ENCODE results near the gene VWA3B.
"Not testable (repeated sequence)": the region's sequence is repeated elsewhere in the genome, so short reads cannot be mapped to it uniquely, and the experiment has no call there.

VWA3B gene

DNA sequence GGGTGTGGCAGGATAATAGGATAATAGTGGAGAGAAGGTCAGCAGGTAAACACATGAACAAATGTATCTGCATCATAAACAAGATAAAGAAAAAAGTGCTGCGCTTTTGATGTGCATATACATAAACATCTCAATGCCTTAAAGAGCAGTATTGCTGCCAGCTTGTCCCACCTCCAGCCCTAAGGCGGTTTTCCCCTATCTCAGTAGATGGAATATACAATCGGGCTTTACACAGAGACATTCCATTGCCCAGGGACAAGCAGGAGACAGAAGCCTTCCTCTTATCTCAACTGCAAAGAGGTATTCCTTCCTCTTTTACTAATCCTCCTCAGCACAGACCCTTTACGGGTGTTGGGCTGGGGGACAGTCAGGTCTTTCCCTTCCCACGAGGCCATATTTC lies 43.1 kb downstream of the VWA3B start:
- not testable (repeated sequence) for DNase-seq (ENCODE audit: low read depth)

DNA sequence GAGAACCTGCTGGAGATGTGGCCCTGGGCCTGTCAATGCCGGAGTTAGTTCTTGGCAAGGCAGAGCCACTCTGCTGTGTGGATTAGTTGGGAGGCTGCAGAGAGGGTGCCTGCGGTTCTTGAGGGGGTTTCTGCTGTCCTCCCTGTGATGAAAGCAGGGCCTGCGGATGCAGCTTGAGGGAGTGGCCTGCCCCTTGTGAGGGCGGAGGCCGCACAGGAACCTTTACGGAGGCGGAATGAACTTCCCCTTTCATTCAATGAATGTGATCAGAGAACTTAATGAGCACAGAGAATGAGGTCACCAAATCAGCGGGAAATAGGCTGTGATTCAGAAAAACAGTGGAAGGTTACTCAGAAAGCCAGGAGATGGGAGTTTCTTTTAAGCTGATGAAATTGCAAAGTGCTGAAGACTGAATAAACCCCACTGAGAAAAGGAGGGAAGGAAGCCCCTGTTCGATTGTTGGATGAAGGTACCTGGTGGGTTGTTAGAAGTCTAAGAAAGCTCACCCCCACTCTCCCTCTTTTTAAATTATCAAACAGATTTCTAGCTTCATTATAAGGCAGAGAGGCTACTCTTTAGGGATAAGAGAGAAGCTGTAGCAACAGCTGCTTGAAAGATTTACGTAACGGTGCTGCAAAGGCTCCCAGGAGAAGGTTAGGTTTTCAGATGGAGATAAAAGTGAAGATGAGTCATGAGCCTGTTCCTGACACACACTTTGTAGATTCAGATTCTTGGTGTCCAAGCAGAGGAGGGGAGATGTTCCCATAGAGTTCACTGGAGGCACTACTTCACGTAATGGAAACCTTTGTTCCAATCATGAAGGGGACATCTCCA lies 47.4 kb downstream of the VWA3B start:
- DNase-seq (ENCODE audit: low read depth) = no peak

DNA sequence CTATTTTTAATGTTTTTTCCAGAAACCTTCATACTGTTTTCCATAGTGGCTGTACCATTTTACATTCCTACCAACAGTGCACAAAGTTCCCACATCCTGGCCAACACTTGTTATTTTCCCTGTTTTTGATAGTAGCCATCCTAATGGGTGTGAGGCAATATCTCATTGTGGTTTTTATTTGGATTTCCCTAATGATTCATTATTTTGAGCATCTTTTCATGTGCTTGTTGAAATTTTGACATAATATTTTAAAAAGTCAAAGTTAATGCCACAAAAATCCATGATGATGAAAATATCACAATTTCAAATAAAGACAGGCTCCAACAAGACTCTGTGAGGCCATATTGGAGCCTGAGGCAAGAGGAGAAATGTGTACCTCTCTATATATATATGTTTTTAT lies 50.2 kb downstream of the VWA3B start:
- no peak for DNase-seq (ENCODE audit: low read depth)

DNA sequence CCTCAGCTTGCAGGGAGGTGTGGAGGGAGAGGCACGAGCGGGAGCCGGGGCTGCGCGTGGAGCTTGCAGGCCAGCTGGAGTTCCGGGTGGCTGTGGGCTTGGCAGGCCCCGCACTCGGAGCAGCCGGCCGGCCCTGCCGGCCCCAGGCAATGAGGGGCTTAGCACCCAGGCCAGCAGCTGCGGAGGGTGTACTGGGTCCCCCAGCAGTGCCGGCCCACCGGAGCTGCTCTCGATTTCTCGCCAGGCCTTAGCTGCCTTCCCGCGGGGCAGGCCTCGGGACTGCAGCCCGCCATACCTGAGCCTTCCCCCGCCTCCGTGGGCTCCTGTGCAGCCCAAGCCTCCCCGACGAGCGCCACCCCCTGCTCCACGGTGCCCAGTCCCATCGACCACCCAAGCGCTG lies 52.0 kb downstream of the VWA3B start:
- DNase-seq (ENCODE audit: low read depth) = not testable (repeated sequence)

DNA sequence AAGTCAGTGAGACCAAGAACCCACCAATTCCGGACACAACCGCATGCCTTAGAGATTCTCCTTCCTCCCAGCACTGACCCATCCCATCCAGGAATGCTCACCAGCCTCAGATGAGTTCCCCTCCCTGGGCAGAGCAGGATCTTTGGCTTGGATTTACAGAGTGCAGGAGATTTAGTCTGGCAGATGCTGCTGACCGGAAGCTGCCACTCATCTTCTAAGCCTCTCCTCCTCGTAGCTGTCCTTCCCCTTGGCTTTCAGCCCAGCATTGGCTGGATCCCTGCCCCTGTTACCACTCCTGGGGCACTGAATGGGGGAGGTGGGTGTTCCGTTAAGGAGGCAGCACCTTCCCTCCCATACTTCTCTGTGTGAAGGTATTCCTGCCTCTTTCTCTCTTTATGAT lies 53.2 kb downstream of the VWA3B start:
- DNase-seq (ENCODE audit: low read depth) = no peak

DNA sequence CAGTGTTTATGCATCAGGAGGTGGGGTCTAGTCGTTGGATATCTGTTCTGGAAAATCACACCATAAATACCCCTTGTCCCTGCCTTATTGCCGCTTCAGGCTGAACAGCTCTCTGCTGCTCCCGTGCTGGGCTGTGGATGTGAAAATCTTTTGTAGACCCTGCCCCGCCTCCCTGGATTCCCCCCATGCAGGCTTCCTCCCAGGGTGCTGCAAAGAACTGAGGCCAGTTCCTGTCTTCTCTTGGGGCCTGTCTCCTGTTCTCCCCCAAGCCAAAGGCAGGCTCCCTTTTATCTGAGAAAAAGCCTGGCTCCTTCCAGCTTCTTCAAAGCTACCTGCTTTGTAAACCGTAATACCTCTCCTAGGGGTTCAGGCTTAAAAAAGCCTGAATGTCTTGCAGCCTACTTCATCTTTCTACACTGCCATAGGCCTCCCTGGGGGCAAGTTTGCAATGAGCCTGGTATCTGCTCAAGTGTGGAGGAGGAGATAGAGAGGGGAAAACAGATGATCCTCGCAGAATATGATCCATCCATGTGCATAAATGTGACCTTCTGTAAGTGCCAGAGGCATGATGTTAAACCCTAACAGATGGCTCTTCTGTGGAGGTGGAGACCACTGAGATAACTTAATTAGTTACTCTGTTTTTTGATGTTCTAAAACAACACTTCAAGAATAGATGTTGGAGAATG lies 55.3 kb downstream of the VWA3B start:
- no peak for DNase-seq (ENCODE audit: low read depth)

DNA sequence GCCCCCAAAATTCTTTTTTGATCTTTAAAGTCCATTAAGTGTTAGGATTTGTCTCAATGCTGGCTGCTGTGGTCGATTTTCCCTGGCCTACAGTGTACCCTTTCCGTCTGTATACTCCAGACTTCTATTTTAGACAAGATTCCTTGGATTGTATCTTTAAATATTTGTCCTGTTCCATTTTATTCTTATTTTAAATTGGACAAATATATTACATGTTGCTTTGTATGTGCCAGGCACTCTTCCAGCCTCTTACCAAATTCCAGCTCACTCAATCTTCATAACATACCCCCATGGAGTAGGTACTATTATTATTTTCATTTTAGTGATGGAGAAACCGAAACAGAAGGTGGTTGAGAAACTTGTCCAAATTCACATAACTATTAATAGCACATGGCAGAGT lies 58.1 kb downstream of the VWA3B start:
- no peak for DNase-seq (ENCODE audit: low read depth)

DNA sequence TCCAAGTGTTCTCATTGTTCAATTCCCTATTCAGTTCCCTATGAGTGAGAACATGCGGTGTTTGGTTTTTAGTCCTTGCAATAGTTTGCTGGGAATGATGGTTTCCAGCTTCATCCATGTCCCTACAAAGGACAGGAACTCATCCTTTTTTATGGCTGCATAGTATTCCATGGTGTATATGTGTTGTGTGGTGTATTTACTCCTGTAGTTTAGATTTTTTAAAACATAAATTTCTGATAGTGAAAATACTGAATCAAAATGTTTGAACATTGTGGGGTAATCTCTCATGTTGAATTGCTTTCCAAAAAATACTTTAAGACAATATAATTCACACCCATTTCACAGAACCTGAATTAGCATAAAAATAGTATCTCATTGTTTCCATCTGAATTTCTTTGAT lies 60.9 kb downstream of the VWA3B start:
- not testable (repeated sequence) for DNase-seq (ENCODE audit: low read depth)

DNA sequence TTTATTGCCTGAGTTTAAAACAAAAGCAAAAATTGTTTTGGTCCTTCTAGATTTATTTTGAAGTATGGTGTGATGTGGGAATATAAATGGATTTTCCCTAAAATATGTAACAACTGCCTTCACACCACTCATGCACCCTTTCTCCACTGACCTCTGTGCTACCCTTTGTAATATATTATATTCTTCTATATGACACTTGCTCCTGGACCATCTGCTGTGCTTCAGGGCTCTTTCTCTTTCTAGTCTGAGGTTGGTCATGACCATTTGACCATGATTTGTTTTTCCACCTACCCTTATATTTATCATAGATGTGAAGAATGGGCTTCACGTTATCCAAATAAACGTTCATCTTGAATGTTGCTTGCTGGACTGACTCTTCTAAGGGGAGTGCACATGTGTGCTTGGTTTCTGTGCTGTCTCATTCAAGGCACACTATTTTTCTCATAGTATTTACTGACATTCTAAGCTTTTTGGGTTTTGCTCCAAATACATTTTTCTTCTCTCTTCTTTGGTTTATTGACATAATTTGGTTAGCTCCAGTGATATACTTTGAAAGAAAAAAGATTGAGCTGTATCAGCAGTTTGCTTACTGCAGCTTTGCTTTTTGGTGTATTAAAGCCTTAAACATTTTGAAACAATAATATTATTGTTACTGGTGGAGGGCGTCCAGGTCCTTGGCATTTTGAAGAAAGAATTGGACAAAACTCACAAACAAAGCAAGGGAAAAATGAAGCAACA lies 61.8 kb downstream of the VWA3B start:
- no peak for DNase-seq (ENCODE audit: low read depth)

DNA sequence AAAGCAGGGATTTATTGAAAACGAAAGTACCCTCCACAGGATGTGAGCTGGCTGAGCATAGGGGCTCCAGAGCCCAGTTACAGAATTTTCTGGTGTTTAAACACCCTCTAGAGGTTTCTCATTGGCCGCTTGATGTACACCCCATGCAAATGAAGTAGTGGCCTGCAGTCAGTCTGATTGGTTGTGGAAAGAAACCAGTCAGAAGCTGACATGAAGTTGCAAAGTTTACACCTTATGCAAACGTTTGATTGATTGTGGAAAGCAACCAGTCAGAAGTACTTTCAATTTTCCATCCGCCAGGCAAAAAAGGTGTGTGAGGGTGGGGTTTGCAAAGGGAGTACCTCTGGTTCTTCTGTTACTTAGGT lies 62.3 kb downstream of the VWA3B start:
- DNase-seq (ENCODE audit: low read depth) = no peak

DNA sequence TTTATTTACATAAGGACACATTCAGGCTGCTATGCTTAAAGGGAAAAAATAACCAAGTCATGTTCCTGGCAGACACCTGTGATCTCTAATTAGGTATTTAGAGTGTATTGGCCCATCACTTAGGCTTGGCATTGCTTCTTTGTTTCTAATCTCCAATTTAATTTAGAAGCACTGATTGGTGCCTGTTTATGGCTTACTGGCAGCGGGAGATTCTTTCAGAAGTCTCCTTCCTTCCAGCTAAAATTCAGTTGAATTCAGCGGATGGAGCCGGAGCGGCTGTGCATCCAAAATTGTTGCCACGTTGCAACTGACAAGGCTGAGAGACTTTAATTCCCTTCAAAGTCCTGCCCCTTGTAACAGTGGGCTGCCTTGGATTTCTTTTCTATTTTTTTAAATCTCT lies 66.5 kb downstream of the VWA3B start:
- no peak for DNase-seq (ENCODE audit: low read depth)

DNA sequence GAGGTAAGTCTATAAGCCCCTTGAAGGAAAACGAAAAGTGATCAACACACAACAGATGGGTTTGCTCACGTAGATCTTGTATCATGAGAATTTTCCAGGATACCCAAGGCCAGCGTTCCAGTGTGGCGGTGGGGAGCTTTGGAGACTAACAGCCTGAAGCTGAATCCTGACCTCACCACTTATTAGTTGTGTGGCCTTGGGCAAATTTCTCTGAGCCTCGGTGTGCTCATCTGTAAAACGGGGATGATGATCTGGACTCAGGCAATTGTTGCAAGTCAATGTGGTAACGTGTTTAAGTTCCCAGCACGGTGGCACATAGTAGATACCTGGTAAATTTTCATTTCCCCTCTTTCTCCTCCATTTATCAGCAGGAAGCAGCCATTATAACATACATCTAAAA lies 68.3 kb downstream of the VWA3B start:
- no peak for DNase-seq (ENCODE audit: low read depth)

DNA sequence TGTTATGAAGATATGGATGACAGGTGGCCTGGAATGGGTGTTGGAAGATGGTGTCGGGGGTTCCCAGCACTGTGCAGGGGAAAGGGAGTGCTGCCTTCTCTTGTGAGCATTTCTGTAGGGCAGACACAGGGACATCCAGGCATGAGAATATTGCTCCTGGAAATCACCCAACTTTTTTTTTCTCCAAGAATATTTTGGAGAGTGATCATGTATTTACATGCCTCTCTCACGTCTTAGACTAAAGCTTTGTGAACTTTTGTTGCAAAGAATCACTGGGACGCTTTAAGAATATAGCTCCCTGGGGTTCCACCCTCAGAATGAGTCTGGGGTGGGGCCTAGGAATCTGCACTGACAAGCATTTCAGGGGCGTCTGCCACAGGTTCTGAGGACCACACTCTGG lies 68.7 kb downstream of the VWA3B start:
- no peak for DNase-seq (ENCODE audit: low read depth)

GRCh38 chr2:98156304-98156703 lies 69.3 kb downstream of the VWA3B start:
- no peak for DNase-seq (ENCODE audit: low read depth)

GRCh38 chr2:98157557-98157956 lies 70.6 kb downstream of the VWA3B start:
- no peak for DNase-seq (ENCODE audit: low read depth)

DNA sequence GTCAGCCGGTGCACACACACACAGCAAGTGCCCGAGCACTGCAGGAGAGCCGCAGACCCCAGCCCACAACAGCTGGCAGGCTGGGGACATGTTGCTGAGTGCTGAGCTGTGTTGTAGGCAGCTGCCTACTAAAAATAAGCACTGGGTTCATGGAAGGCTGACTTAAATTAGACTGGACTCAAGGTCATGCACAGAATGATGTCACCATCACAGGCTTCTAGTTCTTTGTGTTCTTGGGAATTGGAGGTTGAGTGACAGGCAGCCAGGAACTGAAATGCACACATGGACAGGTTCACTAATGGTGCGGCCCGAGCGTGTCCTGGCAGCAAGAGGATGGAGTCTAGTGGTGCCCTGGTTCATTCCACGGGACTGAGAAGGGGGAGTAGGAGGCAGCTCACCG lies 71.3 kb downstream of the VWA3B start:
- DNase-seq (ENCODE audit: low read depth) = no peak

GRCh38 chr2:98160554-98160953 lies 73.6 kb downstream of the VWA3B start:
- DNase-seq (ENCODE audit: low read depth) = no peak

GRCh38 chr2:98161186-98161585 lies 74.2 kb downstream of the VWA3B start:
- no peak for DNase-seq (ENCODE audit: low read depth)

- no peak for DNase-seq (ENCODE audit: low read depth)
These were observed 77.3 kb downstream of the VWA3B start for GRCh38 chr2:98164256-98164655.

- no peak for DNase-seq (ENCODE audit: low read depth)
These were observed 78.6 kb downstream of the VWA3B start for GRCh38 chr2:98165516-98166071.

DNA sequence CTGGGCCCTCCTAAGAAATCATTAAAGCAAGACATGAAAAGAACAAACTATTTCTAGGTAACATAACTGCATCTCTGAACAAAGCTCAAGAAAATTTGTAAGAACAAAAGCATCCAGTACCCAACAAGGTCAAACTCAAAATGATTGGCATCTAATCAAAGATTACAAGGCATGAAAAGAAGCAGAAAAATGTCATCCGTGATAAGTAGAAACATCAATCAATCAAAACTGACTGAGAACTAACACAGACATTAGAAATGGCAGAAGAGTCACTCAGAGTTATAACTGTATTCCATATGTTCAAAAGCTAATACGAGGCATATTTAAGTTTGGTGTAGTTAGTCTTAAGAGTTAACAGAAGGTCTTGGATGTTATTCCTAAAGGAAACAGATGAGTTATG lies 80.9 kb downstream of the VWA3B start:
- DNase-seq (ENCODE audit: low read depth) = no peak

- DNase-seq (ENCODE audit: low read depth) = no peak
These were observed 83.1 kb downstream of the VWA3B start for GRCh38 chr2:98170076-98170475.
